ENCODE measurements around the gene IER5. TPM values are rescaled to one million over a fixed set of nuclear protein-coding genes. Genes with fewer than 3 reads are reported as not detected.

Gene IER5
- total and polyA plus RNA-seq, 2 of the 13 experiments (the other 11 are each of a cell fraction or from before 2014, with no cell fraction given): 2.5 to 3.5 TPM

DNA sequence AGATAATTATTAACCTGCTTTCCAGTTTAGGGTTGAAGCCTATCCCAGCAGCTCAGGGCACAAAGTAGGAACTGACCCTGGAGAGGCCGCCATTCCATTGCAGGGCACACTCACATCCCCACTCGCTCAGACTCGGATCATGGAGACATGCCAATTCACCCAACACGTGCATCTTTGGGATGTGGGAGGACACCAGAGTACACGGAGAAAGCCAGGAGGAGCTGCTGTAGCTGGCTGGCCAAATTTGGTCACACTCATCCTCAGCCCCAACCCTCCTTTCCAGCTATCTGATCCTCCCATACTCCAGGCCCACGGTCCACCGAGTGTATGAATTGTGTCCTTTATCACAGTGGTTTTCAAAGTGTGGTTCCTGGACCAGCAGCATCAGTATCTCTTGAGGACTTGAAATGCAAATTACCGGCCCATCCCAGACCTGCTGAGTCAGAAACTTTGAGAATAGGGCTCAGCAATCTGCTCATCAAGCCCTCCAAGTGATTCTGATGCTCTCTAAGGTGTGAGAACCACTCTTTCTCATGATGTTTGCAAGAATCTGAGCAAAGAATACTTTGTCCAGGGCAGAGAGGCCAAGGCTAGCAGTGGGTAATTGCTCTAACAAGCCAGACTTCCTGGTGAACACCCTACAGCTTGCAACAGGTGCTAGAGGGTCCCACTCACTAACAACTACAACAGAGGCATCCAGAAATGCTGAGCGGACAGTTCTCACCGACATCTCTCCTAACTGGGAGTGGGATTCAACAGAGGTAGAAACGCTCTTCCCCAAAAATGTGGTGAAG, 26.3 kb downstream of the IER5 start:
- WGBS (ENCODE audit: low lambda C conversion rate): 74% methylated on average over 10 of the region's 11 CpGs
- H3K4me2 ChIP-seq (ENCODE audit: low read depth, low read length): no peak overlapping the region
- DNase-seq (ENCODE audit: low spot score) (no peak), FAIRE-seq (no peak), ATAC-seq (no peak)
- H3K36me3 ChIP-seq (replicated peaks in 1 of 2; ENCODE audit: control insufficient read depth in 1 of 2, insufficient read depth in 2 of 2, low read length in 2 of 2): no peaks in the 10 kb centered on the region
- no peak for TF ChIP-seq RARG (CRISPR knock-in tag; IDR thresholded peaks at IDR 0.05; ENCODE audit: low read depth)
- TF ChIP-seq HMGA1 (CRISPR knock-in tag; conservative IDR thresholded peaks at IDR 0.05): no peak
- TF ChIP-seq, protein P1, sequence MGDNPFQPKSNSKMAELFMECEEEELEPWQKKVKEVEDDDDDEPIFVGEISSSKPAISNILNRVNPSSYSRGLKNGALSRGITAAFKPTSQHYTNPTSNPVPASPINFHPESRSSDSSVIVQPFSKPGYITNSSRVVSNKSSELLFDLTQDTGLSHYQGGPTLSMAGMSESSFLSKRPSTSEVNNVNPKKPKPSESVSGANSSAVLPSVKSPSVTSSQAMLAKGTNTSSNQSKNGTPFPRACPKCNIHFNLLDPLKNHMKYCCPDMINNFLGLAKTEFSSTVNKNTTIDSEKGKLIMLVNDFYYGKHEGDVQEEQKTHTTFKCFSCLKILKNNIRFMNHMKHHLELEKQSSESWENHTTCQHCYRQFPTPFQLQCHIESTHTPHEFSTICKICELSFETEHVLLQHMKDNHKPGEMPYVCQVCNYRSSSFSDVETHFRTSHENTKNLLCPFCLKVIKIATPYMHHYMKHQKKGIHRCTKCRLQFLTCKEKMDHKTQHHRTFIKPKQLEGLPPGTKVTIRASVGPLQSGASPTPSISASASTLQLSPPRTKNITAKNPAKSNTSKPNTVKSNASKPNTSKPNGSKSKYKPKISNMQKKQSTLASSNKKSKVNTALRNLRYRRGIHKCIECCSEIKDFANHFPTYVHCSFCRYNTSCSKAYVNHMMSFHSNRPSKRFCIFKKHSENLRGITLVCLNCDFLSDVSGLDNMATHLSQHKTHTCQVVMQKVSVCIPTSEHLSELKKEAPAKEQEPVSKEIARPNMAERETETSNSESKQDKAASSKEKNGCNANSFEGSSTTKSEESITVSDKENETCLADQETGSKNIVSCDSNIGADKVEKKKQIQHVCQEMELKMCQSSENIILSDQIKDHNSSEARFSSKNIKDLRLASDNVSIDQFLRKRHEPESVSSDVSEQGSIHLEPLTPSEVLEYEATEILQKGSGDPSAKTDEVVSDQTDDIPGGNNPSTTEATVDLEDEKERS (CRISPR knock-in tag; IDR thresholded peaks at IDR 0.05): no peak
- no peak for TF ChIP-seq PAX8 (CRISPR knock-in tag; IDR thresholded peaks at IDR 0.05; ENCODE audit: borderline replicate concordance)
- no peak for TF ChIP-seq NPAS2 (CRISPR knock-in tag; IDR thresholded peaks at IDR 0.05; ENCODE audit: borderline replicate concordance)
- no peak for TF ChIP-seq HCFC1 (IDR thresholded peaks at IDR 0.05; ENCODE audit: low read depth, low read length)
- no peak for TF ChIP-seq POLR2A (IDR thresholded peaks at IDR 0.05; ENCODE audit: insufficient read depth in 1 of 2, low read depth in 2 of 2, low read length in 2 of 2)
- TF ChIP-seq MAFF (IDR thresholded peaks at IDR 0.05; ENCODE audit: low read depth, low read length): peak; percentile 95
- peak; percentile 33; the same call in 1 of the 2 replicates for TF ChIP-seq ZNF331 (CRISPR knock-in tag; IDR thresholded peaks at IDR 0.05)
- TF ChIP-seq ZNF768 (CRISPR knock-in tag; IDR thresholded peaks at IDR 0.05): no peak
- TF ChIP-seq CBX5 (CRISPR knock-in tag; IDR thresholded peaks at IDR 0.05; ENCODE audit: borderline replicate concordance): no peak
- TF ChIP-seq RFX1 (IDR thresholded peaks at IDR 0.05): no peak
- no peak for TF ChIP-seq KAT7 (CRISPR knock-in tag; IDR thresholded peaks at IDR 0.05; ENCODE audit: borderline replicate concordance)
- TF ChIP-seq ZNF20 (CRISPR knock-in tag; IDR thresholded peaks at IDR 0.05): no peak
- TF ChIP-seq ZNF614 (CRISPR knock-in tag; IDR thresholded peaks at IDR 0.05; ENCODE audit: borderline replicate concordance): no peak
- TF ChIP-seq, protein P2, sequence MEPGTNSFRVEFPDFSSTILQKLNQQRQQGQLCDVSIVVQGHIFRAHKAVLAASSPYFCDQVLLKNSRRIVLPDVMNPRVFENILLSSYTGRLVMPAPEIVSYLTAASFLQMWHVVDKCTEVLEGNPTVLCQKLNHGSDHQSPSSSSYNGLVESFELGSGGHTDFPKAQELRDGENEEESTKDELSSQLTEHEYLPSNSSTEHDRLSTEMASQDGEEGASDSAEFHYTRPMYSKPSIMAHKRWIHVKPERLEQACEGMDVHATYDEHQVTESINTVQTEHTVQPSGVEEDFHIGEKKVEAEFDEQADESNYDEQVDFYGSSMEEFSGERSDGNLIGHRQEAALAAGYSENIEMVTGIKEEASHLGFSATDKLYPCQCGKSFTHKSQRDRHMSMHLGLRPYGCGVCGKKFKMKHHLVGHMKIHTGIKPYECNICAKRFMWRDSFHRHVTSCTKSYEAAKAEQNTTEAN (CRISPR knock-in tag; conservative IDR thresholded peaks at IDR 0.05): no peak
- TF ChIP-seq, protein P3, sequence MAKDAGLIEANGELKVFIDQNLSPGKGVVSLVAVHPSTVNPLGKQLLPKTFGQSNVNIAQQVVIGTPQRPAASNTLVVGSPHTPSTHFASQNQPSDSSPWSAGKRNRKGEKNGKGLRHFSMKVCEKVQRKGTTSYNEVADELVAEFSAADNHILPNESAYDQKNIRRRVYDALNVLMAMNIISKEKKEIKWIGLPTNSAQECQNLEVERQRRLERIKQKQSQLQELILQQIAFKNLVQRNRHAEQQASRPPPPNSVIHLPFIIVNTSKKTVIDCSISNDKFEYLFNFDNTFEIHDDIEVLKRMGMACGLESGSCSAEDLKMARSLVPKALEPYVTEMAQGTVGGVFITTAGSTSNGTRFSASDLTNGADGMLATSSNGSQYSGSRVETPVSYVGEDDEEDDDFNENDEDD (CRISPR knock-in tag; IDR thresholded peaks at IDR 0.05; ENCODE audit: borderline replicate concordance): no peak
- TF ChIP-seq YEATS2 (CRISPR knock-in tag; IDR thresholded peaks at IDR 0.05; ENCODE audit: borderline replicate concordance): no peak
- peak; percentile 95 to 97 for TF ChIP-seq MAFK (conservative IDR thresholded peaks at IDR 0.05 in 1 of 2, IDR thresholded peaks at IDR 0.05 in 1 of 2; ENCODE audit: low read length in 2 of 2)
- H3K4me3 ChIP-seq (replicated peaks in 1 of 3; ENCODE audit: insufficient read depth in 1 of 3, low read depth in 2 of 3, low read length in 3 of 3): no peak overlapping the region
- no TSS peak for BruUV-seq (replicated peaks)
- H3K9me3 ChIP-seq (ENCODE audit: low read length): no peaks in the 10 kb centered on the region
- no peaks in the 10 kb centered on the region for H3K79me2 ChIP-seq (ENCODE audit: insufficient read depth, low read length)
- ChIA-PET CTCF (ENCODE audit: low intra/inter-chr PET ratio, low total read pairs) (no interaction called here), POLR2A (interaction anchor here (1.0 to 2.2 kb wide), 3 partner anchors 10 to 26 kb away, joined by 4 to 7 read pairs (median 5); partner anchors contain the start of gene IER5)
- H3K9ac ChIP-seq (ENCODE audit: insufficient read depth, low read depth, low read length): no peak overlapping the region
- H4K20me1 ChIP-seq (ENCODE audit: insufficient read depth, low read length): no peaks in the 10 kb centered on the region
- H3K4me1 ChIP-seq (ENCODE audit: insufficient read depth, low read length): peaks cover 75% of the 10 kb centered on the region
- H3K27me3 ChIP-seq (ENCODE audit: control insufficient read depth in 1 of 2, insufficient read depth in 2 of 2, low read length in 2 of 2): peaks cover 4 to 6% of the 10 kb centered on the region in 2 experiments; a peak in 2 of 5 replicates
- H3K27ac ChIP-seq (ENCODE audit: extremely low read length, insufficient read depth, low read length): no peak overlapping the region
- in situ Hi-C loops (cut with HindIII; ENCODE audit: extremely low pct_ligation_motif_present, low pct_unique_long_range_greater_than_20kb) (no loop called here), intact Hi-C loops (cut with micrococcal nuclease; ENCODE audit: unreplicated experiment) (no loop called here)
- H2AFZ ChIP-seq (ENCODE audit: low read length): no peak overlapping the region
